Lower leg skin (tissue), 4 donors: Measurements from ENCODE around the gene HS3ST6. TPM values are rescaled to one million over a fixed set of nuclear protein-coding genes. Genes with fewer than 3 reads are reported as not detected.
"Not testable (repeated sequence)": the region's sequence is repeated elsewhere in the genome, so short reads cannot be mapped to it uniquely, and the experiment has no call there.

Source experiments
- DNase-seq, 2 donors: peaks; one replicate each; pipeline ENCODE4 v3.0.0-alpha.2; 2019; ENCODE audit warnings: low spot score in 2 of 2
- H3K4me3 ChIP-seq: fragments of 200-600 bp; sonication (generic); 2 replicates; pipeline ENCODE4 v1.5.1; 2017; ENCODE audit warnings: mild to moderate bottlenecking, low read depth; ENCODE audit not compliant: poor library complexity, severe bottlenecking
- POLR2A ChIP-seq, 2 donors: fragments of 450-650 bp; IDR thresholded peaks; one replicate each; pipeline ENCODE4 v1.6.1; 2016 to 2017; ENCODE audit warnings: antibody characterized with exemption in 2 of 2, mild to moderate bottlenecking in 1 of 2, moderate library complexity in 1 of 2
- WGBS, 2 donors: methylation state at CpG; one replicate each; pipeline ENCODE4 v1.1.5; 2018; 5-methylcytosine and 5-hydroxymethylcytosine counted together
- intact Hi-C: fragments of 100-400 bp; cut with DNase I; formaldehyde crosslinking; loops from one replicate; pipeline ENCODE4 v1.15.0; 2023; ENCODE audit warnings: low total_unique reads
- total RNA-seq, 4 donors: library from RNA; depleted of rRNA; stranded (reverse); fragments of >200 nt; gene quantifications; one replicate each; pipeline ENCODE4 v1.1.0, GENCODE V29; 2016
- TF ChIP-seq, protein P1 (sequence below), 3 donors: fragments of 450-650 bp; IDR thresholded peaks; one replicate each; pipeline ENCODE4 v1.5.1; 2016; ENCODE audit warnings: antibody characterized with exemption in 3 of 3, mild to moderate bottlenecking in 3 of 3, moderate library complexity in 2 of 3

HS3ST6 gene
- total RNA-seq, 4 donors from 2014 or later = 103 to 153 (median 120) TPM

DNA sequence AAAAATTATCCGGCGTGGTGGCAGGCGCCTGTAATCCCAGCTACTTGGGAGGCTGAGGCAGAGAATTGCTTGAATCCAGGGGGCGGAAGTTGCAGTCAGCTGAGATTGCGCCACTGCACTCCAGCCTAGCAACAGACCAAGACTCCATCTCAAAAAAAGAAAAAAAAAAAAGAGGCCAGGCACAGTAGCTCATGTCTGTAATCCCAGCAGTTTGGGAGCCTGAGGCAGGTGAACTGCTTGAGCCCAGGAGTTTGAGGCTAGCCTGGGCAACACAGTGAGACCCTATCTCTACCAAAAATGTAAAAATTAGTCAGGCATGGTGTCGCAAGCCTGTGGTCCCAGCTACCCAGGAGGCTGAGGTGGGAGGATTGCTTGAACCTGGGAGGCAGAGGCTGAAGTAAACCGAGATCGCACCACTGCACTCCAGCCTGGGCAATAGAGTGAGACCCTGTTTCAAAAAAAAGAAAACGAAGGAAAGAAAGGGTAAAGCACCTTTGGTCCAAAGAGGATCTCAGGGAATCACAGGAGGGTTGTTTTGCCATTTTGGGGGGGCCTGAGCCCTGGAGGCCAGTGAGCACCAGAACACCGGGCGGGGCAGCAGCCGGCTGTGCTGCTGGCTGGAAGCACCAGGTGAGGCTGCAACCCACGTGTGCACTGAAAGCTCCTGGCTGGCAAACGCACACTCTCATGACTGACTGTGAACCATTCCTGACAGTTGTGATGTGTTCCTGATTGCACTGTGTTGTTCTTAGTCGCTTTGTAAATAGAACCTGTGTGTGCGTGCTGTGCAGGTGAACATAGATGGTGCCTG lies 18.4 kb downstream of the HS3ST6 start:
- H3K4me3 ChIP-seq = no peak overlapping the region
- WGBS, 2 donors = 74 to 82% methylated on average over 15 to 16 of the region's 16 CpGs
- TF ChIP-seq, protein P1, sequence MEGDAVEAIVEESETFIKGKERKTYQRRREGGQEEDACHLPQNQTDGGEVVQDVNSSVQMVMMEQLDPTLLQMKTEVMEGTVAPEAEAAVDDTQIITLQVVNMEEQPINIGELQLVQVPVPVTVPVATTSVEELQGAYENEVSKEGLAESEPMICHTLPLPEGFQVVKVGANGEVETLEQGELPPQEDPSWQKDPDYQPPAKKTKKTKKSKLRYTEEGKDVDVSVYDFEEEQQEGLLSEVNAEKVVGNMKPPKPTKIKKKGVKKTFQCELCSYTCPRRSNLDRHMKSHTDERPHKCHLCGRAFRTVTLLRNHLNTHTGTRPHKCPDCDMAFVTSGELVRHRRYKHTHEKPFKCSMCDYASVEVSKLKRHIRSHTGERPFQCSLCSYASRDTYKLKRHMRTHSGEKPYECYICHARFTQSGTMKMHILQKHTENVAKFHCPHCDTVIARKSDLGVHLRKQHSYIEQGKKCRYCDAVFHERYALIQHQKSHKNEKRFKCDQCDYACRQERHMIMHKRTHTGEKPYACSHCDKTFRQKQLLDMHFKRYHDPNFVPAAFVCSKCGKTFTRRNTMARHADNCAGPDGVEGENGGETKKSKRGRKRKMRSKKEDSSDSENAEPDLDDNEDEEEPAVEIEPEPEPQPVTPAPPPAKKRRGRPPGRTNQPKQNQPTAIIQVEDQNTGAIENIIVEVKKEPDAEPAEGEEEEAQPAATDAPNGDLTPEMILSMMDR (IDR thresholded peaks at IDR 0.05) = no peak
- TF ChIP-seq POLR2A (IDR thresholded peaks at IDR 0.05) = no peak
- intact Hi-C loops = no loop called here
- no peak for DNase-seq

DNA sequence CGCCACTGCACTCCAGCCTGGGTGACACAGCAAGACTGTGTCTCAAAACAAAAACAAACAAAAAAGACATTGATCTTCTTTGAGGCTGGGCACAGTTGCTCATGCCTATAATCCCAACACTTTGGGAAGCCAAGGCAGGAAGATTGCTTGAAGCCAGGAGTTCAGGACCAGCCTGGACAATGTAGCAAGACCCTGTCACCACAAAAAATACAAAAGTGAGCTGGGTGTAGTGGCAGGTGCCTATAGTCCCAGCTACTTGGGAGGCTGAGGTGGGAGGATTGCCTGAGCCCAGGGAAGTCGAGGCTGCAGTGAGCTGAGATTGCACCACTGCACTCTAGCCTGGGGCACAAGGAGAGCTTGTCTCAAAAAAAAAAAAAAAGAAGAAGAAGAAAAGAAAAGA lies 20.5 kb downstream of the HS3ST6 start:
- WGBS, 2 donors = 79 to 82% methylated on average over 2 of the region's 2 CpGs
- H3K4me3 ChIP-seq, DNase-seq, intact Hi-C loops: not testable (repeated sequence)

DNA sequence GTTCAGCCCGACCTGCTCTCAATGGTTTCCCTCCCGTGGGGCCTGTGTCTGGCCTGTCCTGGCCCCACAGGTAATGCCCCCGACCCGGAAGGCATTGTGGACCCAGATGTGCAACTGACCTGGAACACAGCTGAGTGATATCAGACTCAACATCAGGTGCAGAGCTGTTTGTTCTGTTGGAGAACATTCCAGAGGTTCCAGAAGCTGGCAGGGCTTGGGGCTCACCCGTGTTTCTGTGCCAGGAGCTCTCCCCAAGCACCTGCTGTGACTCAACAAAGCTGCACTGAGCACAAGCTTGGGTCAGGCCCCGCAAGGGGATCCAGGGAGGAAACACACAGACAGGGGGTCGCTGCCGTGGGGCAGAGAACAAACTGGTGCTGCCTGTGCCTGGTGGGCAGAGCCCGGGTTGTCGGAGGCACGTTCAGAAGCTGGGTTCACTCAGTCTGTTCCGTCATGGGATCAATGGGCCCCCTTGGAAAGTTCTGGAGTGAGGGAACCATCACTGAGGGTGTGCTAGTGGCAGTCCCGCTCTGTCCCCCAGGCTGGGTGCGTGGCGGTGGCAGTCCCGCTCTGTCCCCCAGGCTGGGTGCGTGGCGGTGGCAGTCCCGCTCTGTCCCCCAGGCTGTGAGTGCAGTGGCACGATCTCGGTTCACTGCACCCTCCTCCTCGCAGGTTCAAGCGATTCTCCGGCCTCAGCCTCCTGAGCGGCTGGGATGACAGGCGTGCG lies 22.1 kb downstream of the HS3ST6 start:
- H3K4me3 ChIP-seq = no peak overlapping the region
- intact Hi-C loops = no loop called here
- TF ChIP-seq, protein P1 (IDR thresholded peaks at IDR 0.05) = no peak
- no peak for TF ChIP-seq POLR2A (IDR thresholded peaks at IDR 0.05)
- DNase-seq = no peak
- 50 to 54% methylated on average over 26 to 27 of the region's 27 CpGs for WGBS, 2 donors

DNA sequence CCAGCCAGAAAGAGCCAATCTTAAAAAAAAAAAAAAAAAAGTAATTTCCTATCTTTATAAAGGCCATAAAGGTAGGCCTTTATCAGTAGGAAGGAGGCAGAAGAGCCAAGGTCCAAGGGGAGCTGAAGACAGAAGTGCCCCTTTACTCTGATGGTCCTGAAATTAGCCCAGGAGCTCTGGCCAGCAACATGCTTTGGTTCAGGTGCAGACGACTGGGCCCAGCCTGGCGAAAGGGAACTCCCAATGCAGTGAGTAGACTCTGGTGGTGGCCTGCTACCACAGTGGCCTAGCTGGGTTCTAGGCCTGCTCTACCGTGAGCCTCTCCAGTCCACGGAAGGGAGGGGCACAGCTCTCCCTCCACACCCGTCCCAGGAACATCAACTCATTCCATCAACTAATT lies 23.1 kb downstream of the HS3ST6 start:
- intact Hi-C loops = no loop called here
- TF ChIP-seq, protein P1 (IDR thresholded peaks at IDR 0.05) = no peak
- no peak for TF ChIP-seq POLR2A (IDR thresholded peaks at IDR 0.05)
- WGBS, 2 donors = 70 to 80% methylated on average over 5 of the region's 5 CpGs
- no peak overlapping the region for H3K4me3 ChIP-seq
- DNase-seq = no peak

GRCh38 chr16:1890708-1891050 lies 27.5 kb downstream of the HS3ST6 start:
- intact Hi-C loops = no loop called here
- no peak overlapping the region for H3K4me3 ChIP-seq
- TF ChIP-seq, protein P1 (IDR thresholded peaks at IDR 0.05) = no peak
- TF ChIP-seq POLR2A (IDR thresholded peaks at IDR 0.05) = no peak
- 20 to 24% methylated on average over 4 of the region's 4 CpGs for WGBS, 2 donors
- DNase-seq = no peak

DNA sequence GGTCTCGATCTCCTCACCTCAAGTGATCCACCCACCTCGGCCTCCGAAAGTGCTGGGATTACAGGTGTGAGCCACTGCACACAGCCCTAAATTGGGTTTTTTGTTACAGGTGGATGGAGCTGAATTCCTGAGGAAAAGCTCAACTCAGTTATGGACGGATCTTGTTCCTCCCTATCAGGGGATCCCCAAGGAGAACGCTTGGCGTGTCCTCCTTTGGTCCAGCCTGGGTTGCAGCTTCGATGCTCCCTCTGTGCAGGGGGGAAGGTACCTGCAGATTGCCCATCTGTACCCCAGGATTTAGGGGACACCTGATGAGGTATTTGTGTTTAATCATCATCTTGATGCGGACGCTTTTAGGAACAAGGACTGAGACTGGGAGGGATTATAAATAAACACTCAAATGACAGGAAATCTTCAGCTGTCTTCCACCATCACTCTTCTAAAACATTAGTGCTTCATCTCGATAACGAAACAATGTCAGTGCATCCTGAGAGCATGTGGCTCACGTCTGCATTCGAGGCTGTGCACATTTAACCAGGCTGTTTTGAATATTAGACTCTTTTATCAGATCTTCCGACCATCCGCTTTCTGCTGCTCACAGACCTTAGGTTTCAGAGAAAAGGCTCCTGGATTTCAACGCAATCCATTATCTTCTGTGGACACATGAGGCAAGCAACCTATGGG lies 28.0 kb downstream of the HS3ST6 start:
- TF ChIP-seq POLR2A (IDR thresholded peaks at IDR 0.05) = no peak
- TF ChIP-seq, protein P1 (IDR thresholded peaks at IDR 0.05) = no peak
- no peak overlapping the region for H3K4me3 ChIP-seq
- intact Hi-C loops = no loop called here
- 46 to 50% methylated on average over 16 of the region's 16 CpGs for WGBS, 2 donors
- DNase-seq = no peak
